GM21360 (cell line): ENCODE data around the gene HMOX2.
A peak's percentile ranks its signal among the peaks of the same experiment; 100 is the strongest.

Experiments
- ATAC-seq: cut with Tn5 transposase; IDR thresholded peaks from one replicate; pipeline ENCODE4 v1.9.1; 2021; ENCODE audit warnings: mild to moderate bottlenecking, moderate library complexity; ENCODE audit not compliant: unreplicated experiment

Gene HMOX2, protein sequence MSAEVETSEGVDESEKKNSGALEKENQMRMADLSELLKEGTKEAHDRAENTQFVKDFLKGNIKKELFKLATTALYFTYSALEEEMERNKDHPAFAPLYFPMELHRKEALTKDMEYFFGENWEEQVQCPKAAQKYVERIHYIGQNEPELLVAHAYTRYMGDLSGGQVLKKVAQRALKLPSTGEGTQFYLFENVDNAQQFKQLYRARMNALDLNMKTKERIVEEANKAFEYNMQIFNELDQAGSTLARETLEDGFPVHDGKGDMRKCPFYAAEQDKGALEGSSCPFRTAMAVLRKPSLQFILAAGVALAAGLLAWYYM

DNA sequence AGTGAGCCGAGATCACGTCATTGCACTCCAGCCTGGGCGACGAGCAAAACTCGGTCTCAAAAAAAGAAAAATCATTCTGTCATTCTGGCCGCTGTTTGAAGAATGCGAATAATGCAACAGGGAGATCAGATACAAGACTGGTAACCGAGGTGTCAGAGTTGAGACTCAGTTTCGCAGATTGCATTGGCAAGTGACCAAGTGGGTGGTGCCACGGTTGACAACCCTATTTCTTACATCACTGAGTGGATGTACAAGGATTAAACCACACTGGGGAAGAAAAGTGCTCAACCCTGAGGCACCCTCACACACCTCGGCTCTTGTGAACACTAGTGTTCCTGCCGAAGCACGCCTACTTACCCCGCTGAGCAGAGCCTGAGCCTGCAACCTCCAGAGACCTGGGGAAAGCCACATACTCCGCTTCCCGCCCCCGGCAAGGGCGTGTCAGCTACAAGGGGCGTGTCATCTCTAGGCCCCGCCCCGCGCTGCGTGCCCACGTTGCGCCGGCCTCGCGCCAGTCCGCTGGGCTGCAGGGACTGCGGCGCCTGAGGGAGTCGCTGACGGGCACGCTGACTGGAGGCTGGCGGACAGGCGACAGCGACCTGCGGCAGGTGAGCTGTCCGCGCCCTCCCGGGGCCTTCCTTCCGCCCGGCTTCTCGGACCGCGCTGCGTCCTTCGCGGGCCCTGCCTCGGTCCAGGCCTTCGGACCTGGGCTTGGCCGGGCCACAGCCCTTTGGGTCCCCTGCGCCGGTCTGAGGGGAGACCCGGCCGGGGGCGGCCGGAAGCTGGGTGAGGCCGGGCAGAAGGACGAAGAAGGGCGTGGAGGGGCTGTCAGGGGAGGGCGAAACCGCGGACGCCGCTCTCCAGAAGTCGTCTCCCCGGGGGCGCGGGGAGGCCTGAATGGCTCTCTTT is at the start of gene HMOX2:
HMOX2 (plus strand) TSS at position 519 of the 909 bp plus-strand sequence. CDS start 29,127 bp downstream, outside the sequence.
- ATAC-seq: peak; percentile 84

DNA sequence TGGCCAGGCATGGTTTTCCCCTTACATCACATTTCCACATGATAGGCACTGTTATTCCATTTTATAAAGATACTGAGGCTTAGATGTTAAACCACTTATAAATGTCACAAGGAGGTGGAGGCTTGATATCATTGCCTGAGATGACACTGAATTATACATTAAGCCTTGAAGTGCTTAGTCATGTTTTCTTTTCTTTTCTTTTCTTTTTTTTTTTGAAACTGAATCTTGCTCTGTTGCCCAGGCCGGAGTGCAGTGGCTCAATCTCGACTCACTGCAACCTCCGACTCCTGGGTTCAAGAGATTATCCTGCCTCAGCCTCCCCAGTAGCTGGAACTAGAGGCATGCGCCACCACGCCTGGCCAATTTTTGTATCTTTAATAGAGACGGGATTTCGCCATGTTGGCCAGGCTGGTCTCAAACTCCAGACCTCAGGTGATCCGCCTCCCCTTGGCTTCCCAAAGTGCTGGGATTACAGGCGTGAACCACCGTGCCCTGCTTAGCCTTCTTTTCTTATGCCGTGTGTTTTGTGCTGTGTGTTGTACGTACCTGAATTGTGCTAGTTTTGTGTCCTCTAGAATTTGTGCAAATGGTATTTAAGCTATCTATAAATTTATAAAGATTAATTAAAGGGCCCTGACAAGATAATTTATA is 49.4 kb upstream of the HMOX2 start:
- no peak for ATAC-seq

DNA sequence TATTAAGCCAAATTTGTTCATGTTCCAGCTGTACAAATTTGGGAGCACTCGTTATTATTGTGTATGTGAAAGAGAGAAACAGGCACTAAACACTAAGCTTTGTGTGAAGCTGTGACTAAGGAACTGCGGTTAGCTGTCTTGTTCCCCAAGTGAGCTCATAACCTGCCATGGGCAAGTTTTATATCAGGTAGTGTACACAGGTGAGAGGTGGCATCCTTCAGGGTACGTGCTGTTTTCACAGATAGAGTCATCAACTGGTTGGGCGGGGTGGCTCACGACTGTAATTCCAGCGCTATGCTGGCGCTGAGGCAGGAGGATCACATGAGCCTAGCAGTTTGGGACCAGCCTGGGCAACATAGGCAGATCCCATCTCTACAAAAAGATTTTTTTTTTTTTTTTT is 47.7 kb upstream of the HMOX2 start:
- no peak for ATAC-seq

DNA sequence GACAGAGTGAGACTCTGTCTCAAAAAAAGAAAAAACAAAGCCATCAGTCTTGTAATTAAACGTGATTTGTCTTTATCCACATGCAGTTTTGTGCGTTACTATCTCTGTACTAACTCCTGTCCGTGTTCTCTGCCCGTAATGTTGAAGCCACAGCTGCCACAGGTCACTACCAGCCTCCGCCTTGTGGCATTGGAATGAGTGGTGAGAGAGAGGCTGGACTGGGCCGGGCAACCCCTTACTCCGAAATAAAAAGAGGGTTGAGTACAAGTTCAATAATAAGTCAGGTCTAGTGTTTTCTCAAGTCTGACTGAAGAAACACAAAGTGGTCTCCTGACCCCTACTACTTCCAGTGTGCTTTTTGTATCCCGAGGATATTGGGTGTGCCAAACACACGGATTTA is 45.2 kb upstream of the HMOX2 start:
- no peak for ATAC-seq

DNA sequence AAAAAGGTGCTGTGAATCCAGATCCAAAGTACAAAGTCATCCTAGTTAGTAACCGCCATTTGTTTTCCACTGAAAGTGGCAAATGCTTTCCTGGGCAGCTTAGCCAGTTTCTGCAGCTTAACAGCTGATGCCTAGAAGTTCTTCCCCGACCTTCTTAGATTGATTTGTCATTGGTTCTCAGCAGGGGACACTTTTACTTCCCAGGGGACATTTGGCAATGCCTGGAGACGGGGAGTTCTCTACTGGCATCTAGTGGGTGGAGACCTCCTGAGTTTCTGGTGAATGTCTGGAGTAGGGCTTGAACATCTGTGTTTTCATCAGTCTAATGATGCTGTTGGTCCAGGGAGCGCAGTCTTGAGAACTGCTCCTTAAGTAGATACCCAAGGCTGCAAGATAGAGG is 43.0 kb upstream of the HMOX2 start:
- no peak for ATAC-seq

DNA sequence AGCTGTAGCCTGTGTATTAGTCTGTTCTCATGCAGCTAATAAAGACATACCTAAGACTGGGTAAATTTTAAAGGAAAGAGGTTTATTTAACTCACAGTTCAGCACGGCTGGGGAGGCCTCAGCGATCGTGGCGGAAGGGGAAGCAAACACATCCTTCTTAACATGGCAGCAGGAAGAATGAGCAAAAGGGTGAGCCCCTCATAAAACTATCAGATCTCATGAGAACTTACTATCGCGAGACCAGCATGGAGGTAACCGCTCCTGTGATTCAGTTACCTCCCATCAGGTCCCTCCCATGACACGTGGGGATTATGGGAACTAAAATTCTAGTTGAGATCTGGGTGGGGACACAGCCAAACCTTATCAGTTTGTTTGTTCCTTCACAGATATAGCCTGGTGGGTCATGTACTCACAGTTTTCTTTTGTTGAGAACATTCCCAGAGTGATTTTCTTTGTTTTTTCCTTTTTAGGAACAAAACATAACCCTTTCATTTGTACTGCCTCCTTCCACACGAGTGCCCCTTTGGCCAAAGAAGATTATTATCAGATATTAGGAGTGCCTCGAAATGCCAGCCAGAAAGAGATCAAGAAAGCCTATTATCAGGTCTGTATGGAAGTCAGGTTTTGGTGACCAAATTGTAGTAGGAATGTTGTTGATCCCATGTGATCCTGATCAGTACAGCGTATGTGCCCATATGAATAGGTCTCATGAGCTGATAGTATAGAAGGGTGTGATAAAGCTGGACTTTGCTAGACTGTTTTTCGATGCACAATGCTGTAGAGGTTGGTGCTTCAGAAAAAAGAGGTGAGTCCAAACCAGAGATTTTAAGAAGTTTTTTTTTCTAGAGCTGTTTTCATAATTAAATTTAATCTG is 42.0 kb upstream of the HMOX2 start:
- no peak for ATAC-seq

DNA sequence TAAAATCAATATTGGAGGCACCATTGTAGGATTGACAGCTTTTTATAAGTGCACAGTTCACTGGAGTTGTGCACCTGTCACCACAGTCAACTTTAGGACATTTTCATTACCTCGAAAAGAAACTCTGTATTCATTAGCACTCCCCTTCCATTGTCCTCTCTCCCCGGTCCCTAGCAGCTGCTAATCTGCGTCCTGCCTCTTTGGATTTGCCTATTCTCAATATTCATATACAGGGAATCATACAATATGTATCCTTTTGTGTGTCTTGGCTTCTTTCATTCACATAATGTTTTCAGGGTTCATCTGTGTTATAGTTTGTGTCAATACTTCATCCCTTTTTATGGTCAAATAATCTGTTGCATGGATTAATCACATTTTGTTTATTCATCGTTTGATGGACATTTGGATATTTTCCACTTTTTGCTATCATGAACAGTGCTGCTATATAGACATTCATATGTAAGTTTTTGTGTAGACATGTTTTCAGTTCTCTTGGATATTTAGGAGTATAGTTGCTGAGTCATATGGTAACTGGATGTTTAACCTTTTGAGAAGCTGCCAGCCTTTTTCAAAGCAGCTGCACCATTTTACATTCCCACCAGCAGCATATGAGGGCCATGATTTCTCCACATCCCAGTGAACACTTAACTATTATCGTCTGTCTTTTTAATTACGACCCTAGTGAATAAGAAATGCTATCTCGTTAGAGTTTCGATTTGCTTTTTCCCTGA is 40.7 kb upstream of the HMOX2 start:
- ATAC-seq: no peak

DNA sequence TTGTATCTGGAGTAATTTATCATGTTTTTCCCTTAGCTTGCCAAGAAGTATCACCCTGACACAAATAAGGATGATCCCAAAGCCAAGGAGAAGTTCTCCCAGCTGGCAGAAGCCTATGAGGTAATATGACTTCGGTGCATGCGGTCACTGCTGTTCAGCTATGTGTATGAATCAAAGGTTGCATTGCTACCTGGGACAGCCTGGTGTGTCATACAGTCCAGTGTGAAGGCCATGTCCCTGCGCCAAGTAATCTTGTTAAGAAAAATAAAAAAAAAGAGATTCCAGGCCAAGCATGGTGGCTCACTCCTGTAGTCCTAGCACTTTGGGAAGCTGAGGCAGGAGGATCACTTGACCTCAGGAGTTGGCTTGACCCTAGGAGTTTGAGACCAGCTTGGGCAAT is 38.8 kb upstream of the HMOX2 start:
- no peak for ATAC-seq

DNA sequence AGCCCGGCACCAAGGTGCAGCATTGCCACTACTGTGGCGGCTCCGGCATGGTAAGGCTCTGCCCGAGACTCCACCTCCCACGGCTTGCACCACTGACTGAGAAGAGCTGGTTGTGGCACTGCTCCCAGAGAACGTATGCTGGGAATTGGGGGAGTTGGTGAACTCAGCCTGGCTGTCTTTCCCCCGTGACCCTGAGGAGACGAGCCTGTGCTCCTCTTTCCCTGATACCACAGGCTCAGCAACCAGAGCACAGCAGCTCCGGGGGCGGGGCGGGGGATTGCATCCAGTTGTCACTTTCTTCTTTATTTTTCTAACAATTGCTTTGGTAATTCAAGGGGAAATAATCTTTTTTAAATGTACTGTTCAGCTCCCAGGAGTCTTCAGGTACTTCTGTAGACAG is 33.8 kb upstream of the HMOX2 start:
- ATAC-seq: no peak

DNA sequence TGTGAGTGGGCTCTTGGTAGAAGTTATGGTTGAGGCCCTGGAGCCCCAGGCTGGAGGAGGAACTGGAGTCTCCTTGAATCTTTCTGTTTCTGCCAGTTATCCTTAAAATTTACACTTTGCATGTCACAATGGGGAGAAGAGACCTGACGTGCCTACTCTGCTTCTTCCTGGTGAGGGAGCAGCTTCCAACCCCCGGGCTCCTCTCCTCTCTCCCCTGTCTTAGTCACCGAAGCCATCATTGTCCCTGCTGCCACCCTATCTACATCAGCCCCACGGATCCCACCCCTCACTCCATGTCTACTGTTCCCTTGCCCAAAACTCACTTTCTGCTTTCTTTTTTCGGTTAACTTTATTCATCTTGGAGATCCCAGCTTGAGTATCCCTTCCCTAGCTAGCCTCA is 32.9 kb upstream of the HMOX2 start:
- ATAC-seq: no peak

DNA sequence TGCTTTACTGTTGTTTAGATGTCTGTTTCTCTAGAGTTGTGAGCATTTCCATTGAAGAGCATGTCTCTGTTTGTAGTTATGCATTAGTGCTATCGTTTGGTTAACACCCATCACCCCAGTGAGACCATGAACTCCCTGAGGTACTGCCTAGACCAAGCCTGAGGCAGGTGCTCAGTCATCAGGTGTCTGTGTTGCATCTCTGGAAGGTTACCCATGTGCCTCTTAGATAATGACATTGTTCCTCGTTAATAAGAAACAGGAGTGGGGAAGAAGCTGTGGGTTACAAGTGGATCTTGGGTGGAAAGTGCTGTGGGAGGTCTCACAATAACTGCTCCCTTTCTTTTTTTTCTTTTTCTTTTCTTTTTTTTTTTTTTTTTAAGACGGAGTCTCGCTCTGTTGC is 32.2 kb upstream of the HMOX2 start:
- no peak for ATAC-seq

DNA sequence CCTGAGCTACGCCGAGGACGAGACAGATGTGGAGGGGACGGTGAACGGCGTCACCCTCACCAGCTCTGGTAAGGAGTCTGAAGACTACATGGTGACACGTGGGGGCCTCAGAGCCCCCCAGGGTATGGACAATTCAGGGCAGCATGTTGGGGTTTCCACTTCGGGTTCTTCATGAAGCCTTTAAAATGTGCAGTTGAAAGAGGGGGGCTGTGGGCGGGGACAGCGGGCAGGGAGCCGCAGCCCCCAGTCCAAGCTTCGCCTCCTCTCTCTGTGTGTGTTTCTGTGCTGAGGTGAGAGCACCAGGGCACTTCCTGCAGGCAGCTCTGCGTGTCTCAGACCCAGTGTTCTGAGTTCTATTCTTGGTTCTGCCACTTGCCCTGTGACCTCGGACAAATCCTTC is 25.8 kb upstream of the HMOX2 start:
- no peak for ATAC-seq

DNA sequence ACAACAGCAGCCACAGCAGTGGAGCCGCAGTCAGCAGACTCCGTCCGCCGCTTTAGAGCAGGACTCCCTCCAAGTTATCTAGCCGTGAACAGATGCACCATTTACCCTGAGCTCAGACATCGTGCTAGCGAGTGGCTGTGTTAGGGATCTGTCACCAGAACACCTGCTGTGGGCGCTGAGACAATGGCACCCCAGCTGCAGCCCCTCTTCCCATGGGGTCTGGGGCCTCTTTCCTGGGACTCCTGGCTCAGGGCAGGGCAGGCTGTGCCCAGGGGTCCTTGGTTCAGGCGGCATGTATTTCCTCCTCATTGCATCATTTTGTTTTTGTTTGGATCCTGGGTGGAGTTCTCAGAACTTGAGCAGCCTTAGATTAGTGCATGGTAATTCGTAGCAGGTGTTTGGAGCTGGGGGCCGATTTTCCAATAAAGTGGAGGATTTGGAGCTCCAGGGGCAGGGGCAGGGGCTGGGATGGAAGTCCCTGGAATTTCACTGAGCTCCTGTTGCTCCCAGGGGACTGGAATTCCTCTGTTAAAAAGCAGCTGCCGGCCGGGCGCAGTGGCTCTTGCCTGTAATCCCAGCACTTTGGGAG is 25.2 kb upstream of the HMOX2 start:
- no peak for ATAC-seq

DNA sequence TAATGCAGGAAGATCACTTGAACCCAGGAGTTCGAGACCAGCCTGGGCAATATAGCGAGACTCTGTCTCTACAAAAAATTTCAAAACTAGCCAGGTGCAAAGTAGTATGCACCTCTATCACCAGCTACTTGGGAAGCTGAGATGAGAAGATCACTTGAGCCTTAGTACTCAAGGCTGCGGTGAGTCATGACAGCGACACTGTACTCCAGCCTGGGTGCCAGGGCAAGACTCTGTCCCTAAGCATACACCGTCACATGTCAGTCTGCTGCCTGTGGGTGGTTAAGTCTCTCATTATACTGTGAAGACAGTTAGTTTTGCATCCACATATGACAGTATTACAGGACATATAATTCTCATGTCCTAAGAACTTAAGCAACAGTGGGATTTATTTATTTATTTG is 23.5 kb upstream of the HMOX2 start:
- no peak for ATAC-seq

DNA sequence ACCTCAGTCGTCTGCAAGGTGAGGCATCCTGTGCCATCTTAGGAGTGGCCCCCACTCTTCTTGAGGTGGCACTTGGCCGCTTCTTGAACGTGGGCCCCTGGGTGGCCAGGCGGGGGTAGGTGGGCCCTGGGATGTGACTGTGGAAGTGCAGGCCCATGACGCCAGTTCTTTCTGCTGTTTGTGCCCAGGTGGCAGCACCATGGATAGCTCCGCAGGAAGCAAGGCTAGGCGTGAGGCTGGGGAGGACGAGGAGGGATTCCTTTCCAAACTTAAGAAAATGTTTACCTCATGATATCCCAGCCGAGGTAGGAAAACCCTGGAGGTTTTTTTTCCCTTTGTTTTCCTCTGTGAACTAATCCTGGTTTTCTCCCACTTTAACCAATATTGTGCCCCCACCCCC is 21.6 kb upstream of the HMOX2 start:
- no peak for ATAC-seq

DNA sequence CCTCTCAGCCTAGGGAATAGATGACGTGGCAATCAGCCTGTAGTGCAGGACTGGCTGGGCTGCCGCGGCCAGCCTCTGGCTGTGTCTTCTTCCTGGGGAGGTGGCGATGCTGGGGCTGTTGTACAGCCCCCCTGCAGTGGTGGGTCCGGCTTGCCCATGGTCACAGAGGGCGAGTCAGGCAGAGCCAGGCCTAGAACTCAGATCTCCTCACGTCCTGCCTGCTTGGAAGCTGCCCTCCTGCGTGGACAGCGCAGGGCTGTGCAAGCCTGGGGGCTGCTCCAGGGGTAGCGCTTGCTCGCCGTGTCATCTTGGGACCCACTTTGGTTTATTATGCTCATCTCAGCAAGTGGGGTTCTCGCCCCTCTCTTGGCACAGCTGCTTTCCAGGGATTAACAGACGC is 21.1 kb upstream of the HMOX2 start:
- ATAC-seq: no peak

DNA sequence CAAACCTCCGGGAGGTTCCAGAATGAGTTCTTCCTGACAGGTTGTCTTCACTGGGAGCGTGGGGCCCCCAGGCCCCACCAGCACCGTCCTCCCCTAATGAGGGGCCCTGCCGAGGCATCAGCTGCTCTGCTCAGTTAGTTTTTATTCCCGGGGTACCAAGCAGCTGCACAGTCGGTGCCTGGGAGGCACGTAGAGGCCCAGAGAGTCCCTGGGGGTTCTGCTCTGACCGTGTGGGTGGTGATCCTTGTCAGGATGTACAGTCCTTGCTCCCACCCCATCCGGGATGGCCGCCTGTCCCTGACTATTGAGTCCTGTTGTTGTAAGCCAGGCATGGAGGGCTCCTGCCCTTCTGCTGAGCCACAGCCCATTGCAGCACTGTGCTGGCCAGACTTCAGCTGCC is 20.2 kb upstream of the HMOX2 start:
- ATAC-seq: no peak

DNA sequence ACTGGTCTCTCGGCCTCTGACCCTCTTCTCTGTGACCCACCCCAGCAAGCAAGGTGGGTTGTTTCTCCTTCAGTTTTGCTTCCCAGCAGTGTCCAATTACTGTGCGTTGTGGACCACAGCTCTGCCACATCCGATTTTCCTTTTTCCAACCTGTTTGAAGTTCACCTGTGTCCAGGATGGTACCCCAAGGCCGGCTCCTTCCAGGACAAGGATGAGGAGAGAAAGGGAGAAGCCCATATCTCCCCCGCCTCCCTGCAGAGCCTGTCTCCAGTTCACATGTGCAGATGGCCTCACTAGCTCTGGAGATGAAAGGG is 15.3 kb upstream of the HMOX2 start:
- ATAC-seq: no peak

DNA sequence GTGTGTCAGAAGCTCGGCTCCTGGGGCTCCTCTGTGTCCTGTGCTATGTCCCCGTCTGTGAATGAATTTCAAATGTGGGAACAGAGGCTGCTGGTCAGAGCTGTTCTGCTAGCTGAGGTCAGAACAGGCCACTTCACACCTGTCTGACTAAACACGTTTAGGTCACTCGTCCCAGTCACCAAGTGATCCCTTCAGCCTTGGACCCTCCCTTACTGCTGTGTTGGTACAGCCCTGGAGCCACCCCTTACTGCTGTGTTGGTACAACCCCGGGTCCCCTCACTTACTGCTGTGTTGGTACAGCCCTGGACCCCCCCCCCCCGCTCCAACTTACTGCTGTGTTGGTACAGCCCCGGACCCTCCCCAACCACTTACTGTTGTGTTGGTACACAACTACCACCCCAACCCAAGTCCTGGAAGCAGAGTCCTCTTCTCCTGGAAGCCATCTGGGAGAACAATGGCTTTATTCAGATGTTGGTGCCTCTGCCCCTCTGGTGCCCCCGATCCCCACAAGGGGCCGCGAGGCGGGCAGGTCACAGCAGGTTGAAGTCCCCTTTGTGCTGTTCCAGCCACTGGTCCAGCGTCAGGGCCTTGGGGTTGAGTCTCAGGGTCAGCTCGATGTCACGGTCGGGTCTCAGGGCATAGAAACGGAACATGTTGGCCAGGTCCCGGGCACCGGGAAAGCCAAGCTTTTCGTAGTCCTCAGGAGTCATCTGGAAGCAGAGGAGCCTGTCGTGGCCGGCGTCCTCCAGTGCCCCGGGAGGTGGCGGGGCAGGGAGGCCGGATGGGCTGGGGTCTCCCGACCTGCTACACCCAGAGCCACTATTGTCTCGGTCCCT is 14.7 kb upstream of the HMOX2 start:
- ATAC-seq: no peak
